ENCODE results near the gene LGR6.
"Not testable (repeated sequence)": the region's sequence is repeated elsewhere in the genome, so short reads cannot be mapped to it uniquely, and the experiment has no call there.

Gene LGR6

DNA sequence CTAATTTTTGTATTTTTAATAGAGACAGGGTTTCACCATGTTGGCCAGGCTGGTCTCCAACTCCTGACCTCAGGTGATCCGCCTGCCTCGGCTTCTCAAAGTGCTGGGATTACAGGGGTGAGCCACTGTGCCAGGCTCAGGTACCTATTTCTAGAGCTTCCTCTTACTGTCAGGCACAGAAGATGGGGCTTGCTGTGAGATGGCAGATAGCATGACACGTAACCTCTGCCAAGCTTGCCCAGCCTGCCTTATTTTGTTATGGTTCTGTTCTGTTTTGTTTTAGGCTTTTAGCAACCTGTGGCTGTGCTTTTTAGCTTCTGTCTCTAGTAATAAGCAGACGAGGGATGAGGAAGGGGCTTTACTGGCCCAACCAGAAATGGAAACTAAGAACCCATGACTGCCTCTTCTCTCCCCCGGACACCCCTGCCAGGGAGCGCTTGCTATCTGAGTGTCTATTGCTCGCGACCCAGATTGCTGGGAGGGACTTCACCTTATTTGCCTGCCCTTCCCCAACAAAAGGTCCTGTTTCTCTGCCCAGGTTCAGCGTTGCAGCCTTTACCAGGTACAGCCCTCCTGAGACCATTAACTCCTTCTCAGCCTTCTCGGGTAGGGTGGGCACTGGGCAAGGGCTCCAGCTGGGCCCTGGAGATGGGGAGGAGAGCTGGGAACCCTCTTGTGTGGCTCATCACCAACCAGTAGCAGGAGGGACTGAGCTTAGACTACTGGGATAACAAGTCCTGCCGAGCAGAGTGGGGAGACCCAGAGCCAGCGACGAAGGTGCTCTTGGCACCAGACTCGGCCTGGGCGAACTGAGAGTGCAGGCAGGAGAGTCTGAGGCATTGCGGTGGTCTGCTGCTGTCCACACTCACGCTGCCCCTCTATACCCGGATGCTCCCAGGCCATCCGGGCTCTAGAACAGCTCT, 13.5 kb upstream of the LGR6 start:
- peaks cover 4% of the 10 kb centered on the region for H3K4me1 ChIP-seq (ENCODE audit: control insufficient read depth, insufficient read depth, low read length, poor library complexity, severe bottlenecking)
- no peaks in the 10 kb centered on the region for H3K9me3 ChIP-seq (ENCODE audit: control insufficient read depth, low read length)
- no peaks in the 10 kb centered on the region for H3K27me3 ChIP-seq (replicated peaks; ENCODE audit: control insufficient read depth, insufficient read depth, low read length, poor library complexity, severe bottlenecking)
- no peak overlapping the region for H3K4me3 ChIP-seq (ENCODE audit: insufficient read depth, low read depth, low read length, poor library complexity, severe bottlenecking)
- no peaks in the 10 kb centered on the region for H3K36me3 ChIP-seq (ENCODE audit: control insufficient read depth, insufficient read depth, low read length)
- no peak overlapping the region for H3K27ac ChIP-seq (ENCODE audit: insufficient read depth, low read length, poor library complexity, severe bottlenecking)
- no peak for DNase-seq

GRCh38 chr1:202180751-202181139, 12.9 kb upstream of the LGR6 start:
- not testable (repeated sequence) for H3K4me3 ChIP-seq (ENCODE audit: insufficient read depth, low read depth, low read length, poor library complexity, severe bottlenecking); H3K9me3 ChIP-seq (ENCODE audit: control insufficient read depth, low read length); H3K27ac ChIP-seq (ENCODE audit: insufficient read depth, low read length, poor library complexity, severe bottlenecking); H3K27me3 ChIP-seq (replicated peaks; ENCODE audit: control insufficient read depth, insufficient read depth, low read length, poor library complexity, severe bottlenecking); H3K36me3 ChIP-seq (ENCODE audit: control insufficient read depth, insufficient read depth, low read length); H3K4me1 ChIP-seq (ENCODE audit: control insufficient read depth, insufficient read depth, low read length, poor library complexity, severe bottlenecking); DNase-seq

GRCh38 chr1:202181586-202181985, 12.0 kb upstream of the LGR6 start:
- no peak overlapping the region for H3K27ac ChIP-seq (ENCODE audit: insufficient read depth, low read length, poor library complexity, severe bottlenecking)
- no peak for DNase-seq
- peaks cover 4% of the 10 kb centered on the region for H3K4me1 ChIP-seq (ENCODE audit: control insufficient read depth, insufficient read depth, low read length, poor library complexity, severe bottlenecking)
- no peaks in the 10 kb centered on the region for H3K36me3 ChIP-seq (ENCODE audit: control insufficient read depth, insufficient read depth, low read length)
- H3K27me3 ChIP-seq (replicated peaks; ENCODE audit: control insufficient read depth, insufficient read depth, low read length, poor library complexity, severe bottlenecking): no peaks in the 10 kb centered on the region
- H3K9me3 ChIP-seq (ENCODE audit: control insufficient read depth, low read length): no peaks in the 10 kb centered on the region
- no peak overlapping the region for H3K4me3 ChIP-seq (ENCODE audit: insufficient read depth, low read depth, low read length, poor library complexity, severe bottlenecking)

DNA sequence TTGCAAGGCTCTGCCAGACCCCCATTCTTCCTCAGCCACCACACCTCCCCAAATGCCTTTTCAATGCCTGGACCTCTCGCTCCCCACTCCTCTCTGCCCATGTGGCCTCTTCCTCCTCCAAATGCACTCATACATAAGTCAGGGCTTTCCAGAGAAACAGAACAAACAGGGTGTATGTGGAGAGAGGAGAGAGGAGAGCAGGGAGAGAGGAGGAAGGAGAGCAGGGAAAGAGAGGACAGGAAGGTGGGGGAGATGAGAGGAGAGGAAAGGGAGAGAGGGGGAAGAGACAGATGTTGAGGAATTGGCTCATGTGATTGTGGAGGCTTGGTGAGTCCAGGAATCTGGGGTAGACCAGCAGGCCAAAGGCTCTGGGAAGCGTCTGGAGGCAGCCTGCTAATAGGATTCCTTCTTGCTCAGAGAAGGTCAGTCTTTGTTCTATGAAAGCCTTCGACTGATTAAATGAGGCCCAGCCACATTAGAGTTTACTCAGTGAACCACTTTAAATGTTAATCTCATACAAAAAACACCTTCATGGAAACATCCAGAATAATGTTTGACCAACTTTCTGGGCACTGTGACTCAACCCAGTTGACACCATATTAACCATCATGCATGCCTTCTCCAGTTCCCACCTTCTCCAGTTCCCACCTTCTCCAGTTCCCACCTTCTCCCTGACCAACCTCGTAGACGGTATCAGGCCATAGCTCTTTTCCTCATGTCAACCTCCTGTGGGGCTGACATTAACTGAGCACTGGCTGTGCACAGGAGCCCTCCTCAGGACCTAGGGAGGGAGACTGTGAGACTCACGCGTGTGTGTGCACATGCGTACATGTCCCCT, 11.3 kb upstream of the LGR6 start:
- no peak for DNase-seq
- H3K9me3 ChIP-seq (ENCODE audit: control insufficient read depth, low read length): no peaks in the 10 kb centered on the region
- H3K27me3 ChIP-seq (replicated peaks; ENCODE audit: control insufficient read depth, insufficient read depth, low read length, poor library complexity, severe bottlenecking): no peaks in the 10 kb centered on the region

GRCh38 chr1:202184750-202185460, 8.7 kb upstream of the LGR6 start:
- H3K4me1 ChIP-seq (ENCODE audit: control insufficient read depth, insufficient read depth, low read length, poor library complexity, severe bottlenecking): peaks cover 4% of the 10 kb centered on the region

More for the DNA sequence above, 11.3 kb upstream of the LGR6 start:
- peaks cover 4% of the 10 kb centered on the region for H3K4me1 ChIP-seq (ENCODE audit: control insufficient read depth, insufficient read depth, low read length, poor library complexity, severe bottlenecking)
- no peak overlapping the region for H3K27ac ChIP-seq (ENCODE audit: insufficient read depth, low read length, poor library complexity, severe bottlenecking)
- no peak overlapping the region for H3K4me3 ChIP-seq (ENCODE audit: insufficient read depth, low read depth, low read length, poor library complexity, severe bottlenecking)
- no peaks in the 10 kb centered on the region for H3K36me3 ChIP-seq (ENCODE audit: control insufficient read depth, insufficient read depth, low read length)

DNA sequence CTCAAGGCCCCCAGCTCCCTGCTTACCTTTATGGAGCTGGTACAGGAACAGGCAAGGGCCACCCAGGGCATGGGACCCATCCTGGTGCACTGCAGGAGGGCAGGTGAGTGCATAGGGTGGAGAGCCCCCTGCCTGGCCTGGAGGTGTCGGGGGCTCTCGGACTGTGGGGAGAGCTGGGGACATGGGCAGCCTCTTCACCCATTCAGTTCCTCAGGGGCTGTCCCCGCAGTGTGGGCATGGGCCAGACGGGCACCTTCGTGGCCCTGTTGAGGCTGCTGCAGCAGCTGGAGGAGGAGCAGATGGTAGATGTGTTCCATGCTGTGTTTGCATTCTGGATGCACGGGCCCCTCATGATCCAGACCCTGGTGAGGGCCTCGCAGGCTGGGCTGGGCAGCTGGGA, 7.3 kb upstream of the LGR6 start:
- no peaks in the 10 kb centered on the region for H3K36me3 ChIP-seq (ENCODE audit: control insufficient read depth, insufficient read depth, low read length)
- no peak for DNase-seq
- no peak overlapping the region for H3K4me3 ChIP-seq (ENCODE audit: insufficient read depth, low read depth, low read length, poor library complexity, severe bottlenecking)
- H3K27ac ChIP-seq (ENCODE audit: insufficient read depth, low read length, poor library complexity, severe bottlenecking): no peak overlapping the region
- H3K27me3 ChIP-seq (replicated peaks; ENCODE audit: control insufficient read depth, insufficient read depth, low read length, poor library complexity, severe bottlenecking): no peaks in the 10 kb centered on the region
- H3K4me1 ChIP-seq (ENCODE audit: control insufficient read depth, insufficient read depth, low read length, poor library complexity, severe bottlenecking): peaks cover 4% of the 10 kb centered on the region
- H3K9me3 ChIP-seq (ENCODE audit: control insufficient read depth, low read length): no peaks in the 10 kb centered on the region

More at GRCh38 chr1:202184750-202185460, 8.7 kb upstream of the LGR6 start:
- Histone ChIP-seq H3K27ac (ENCODE audit: insufficient read depth, low read length, poor library complexity, severe bottlenecking) (no peak overlapping the region), H3K36me3 (ENCODE audit: control insufficient read depth, insufficient read depth, low read length) (no peaks in the 10 kb centered on the region), H3K27me3 (replicated peaks; ENCODE audit: control insufficient read depth, insufficient read depth, low read length, poor library complexity, severe bottlenecking) (no peaks in the 10 kb centered on the region), H3K9me3 (ENCODE audit: control insufficient read depth, low read length) (no peaks in the 10 kb centered on the region), H3K4me3 (ENCODE audit: insufficient read depth, low read depth, low read length, poor library complexity, severe bottlenecking) (no peak overlapping the region)
- peak; percentile 44 to 63 (median 50) for DNase-seq

DNA sequence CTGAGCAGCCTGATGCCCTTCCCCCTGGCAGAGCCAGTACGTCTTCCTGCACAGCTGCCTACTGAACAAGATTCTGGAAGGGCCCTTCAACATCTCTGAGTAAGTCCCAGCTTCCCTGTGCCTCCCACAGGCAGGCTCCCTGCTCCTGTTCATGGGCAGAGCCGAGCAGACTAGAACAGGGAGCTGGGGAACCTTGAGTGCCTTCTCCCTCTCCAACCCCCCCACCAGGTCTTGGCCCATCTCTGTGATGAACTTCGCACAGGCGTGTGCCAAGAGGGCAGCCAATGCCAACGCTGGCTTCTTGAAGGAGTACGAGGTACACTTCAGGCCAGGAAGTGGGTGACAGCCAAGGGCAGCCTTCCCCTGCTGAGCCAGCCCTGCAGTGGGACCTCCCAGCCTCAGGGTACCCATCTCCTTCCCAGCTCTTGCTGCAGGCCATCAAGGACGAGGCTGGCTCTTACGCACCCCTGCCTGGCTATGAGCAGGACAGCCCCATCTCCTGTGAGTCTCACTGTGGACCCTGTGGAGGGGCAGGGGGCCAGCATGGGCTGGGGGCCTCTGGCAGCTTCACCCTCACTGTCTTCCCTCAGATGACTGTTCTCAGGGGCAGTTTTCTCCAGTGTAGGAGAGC, 6.4 kb upstream of the LGR6 start:
- Histone ChIP-seq H3K9me3 (ENCODE audit: control insufficient read depth, low read length) (no peaks in the 10 kb centered on the region), H3K4me3 (ENCODE audit: insufficient read depth, low read depth, low read length, poor library complexity, severe bottlenecking) (no peak overlapping the region), H3K36me3 (ENCODE audit: control insufficient read depth, insufficient read depth, low read length) (no peaks in the 10 kb centered on the region), H3K27ac (ENCODE audit: insufficient read depth, low read length, poor library complexity, severe bottlenecking) (no peak overlapping the region), H3K4me1 (ENCODE audit: control insufficient read depth, insufficient read depth, low read length, poor library complexity, severe bottlenecking) (peaks cover 4% of the 10 kb centered on the region), H3K27me3 (replicated peaks; ENCODE audit: control insufficient read depth, insufficient read depth, low read length, poor library complexity, severe bottlenecking) (no peaks in the 10 kb centered on the region)
- DNase-seq: no peak

DNA sequence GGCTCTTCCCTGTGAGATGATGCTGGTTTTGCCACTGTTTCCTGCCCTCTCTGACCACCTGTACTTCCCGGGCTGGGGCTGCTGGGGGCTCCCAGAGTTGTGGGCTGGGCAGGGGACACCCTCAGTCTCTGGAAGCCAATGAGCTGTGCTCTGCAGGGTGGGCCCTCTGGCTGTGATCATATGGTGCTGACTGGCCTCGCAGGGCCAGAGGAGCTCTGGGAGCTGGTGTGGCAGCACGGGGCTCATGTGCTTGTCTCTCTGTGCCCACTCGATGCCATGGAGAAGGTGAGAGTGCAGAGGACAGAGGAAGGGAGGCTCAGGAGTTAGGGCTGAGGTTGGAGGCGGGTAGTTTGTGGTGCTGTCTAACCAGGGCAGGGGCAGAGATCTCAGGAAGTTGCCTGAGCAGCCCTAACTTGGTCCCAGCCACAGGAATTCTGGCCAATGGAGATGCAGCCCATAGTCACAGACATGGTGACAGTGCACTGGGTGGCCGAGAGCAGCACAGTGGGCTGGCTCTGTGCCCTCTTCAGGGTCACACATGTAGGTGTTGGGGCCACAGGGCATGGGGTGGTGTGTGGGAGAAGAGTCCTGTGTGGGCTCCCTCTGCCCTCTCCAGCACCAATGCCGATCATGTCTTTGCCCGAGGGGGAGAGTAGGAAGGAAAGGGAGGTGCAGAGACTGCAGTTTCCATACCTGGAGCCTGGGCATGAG, 5.7 kb upstream of the LGR6 start:
- H3K27me3 ChIP-seq (replicated peaks; ENCODE audit: control insufficient read depth, insufficient read depth, low read length, poor library complexity, severe bottlenecking): no peaks in the 10 kb centered on the region
- no peak overlapping the region for H3K27ac ChIP-seq (ENCODE audit: insufficient read depth, low read length, poor library complexity, severe bottlenecking)
- H3K4me3 ChIP-seq (ENCODE audit: insufficient read depth, low read depth, low read length, poor library complexity, severe bottlenecking): no peak overlapping the region
- H3K36me3 ChIP-seq (ENCODE audit: control insufficient read depth, insufficient read depth, low read length): no peaks in the 10 kb centered on the region
- H3K9me3 ChIP-seq (ENCODE audit: control insufficient read depth, low read length): no peaks in the 10 kb centered on the region
- no peak for DNase-seq
- H3K4me1 ChIP-seq (ENCODE audit: control insufficient read depth, insufficient read depth, low read length, poor library complexity, severe bottlenecking): peaks cover 4% of the 10 kb centered on the region

All from effector memory CD4-positive, alpha-beta T cell (primary cell).